ENCODE measurements around the gene ARL5B. TPM values are rescaled to one million over a fixed set of nuclear protein-coding genes. Genes with fewer than 3 reads are reported as not detected.

Gene ARL5B
- total RNA-seq, 1 donor, result 19.5 TPM

- DNase-seq (ENCODE audit: insufficient read length, low spot score, missing footprints), result peak; percentile 84
- H3K79me2 ChIP-seq (ENCODE audit: insufficient read depth, low read length), result peaks cover 23% of the 10 kb centered on the region
- peak within 1 kb of the TSS; percentile 80 for H3K27ac ChIP-seq (ENCODE audit: low read depth, low read length)
- TF ChIP-seq CTCF (IDR thresholded peaks at IDR 0.05; ENCODE audit: extremely low read depth, low read depth, low read length), result no peak
- H3K36me3 ChIP-seq (ENCODE audit: insufficient read depth, low read length), result no peaks in the 10 kb centered on the region
- H3K4me1 ChIP-seq (ENCODE audit: insufficient read depth, low read length), result peaks cover 13% of the 10 kb centered on the region
- H2AFZ ChIP-seq (ENCODE audit: low read length), result peak within 1 kb of the TSS; percentile 92
- H3K4me3 ChIP-seq (ENCODE audit: insufficient read depth, low read length), result peak within 1 kb of the TSS; percentile 84
- H3K27me3 ChIP-seq (ENCODE audit: insufficient read depth, low read length), result no peaks in the 10 kb centered on the region
- no peaks in the 10 kb centered on the region for H3K9me3 ChIP-seq (ENCODE audit: low read depth, low read length)
- H3K4me2 ChIP-seq (ENCODE audit: insufficient read depth, low read length), result peak within 1 kb of the TSS; percentile 95
- no peaks in the 10 kb centered on the region for H4K20me1 ChIP-seq (ENCODE audit: insufficient read depth, low read length)
These were observed 7.8 kb upstream of the ARL5B start, which contains the start of gene NSUN6 for GRCh38 chr10:18651324-18652007. NSUN6 (minus strand) TSS chr10:18651587; CDS start chr10:18651203, 384 bp downstream.

GRCh38 chr10:18653112-18653511 lies 6.1 kb upstream of the ARL5B start:
- no peak overlapping the region for H3K4me2 ChIP-seq (ENCODE audit: insufficient read depth, low read length)
- H3K27ac ChIP-seq (ENCODE audit: low read depth, low read length), result no peak overlapping the region
- DNase-seq (ENCODE audit: insufficient read length, low spot score, missing footprints), result no peak
- no peak overlapping the region for H3K4me3 ChIP-seq (ENCODE audit: insufficient read depth, low read length)
- H3K4me1 ChIP-seq (ENCODE audit: insufficient read depth, low read length), result peaks cover 13% of the 10 kb centered on the region
- H3K79me2 ChIP-seq (ENCODE audit: insufficient read depth, low read length), result peaks cover 23% of the 10 kb centered on the region
- TF ChIP-seq CTCF (IDR thresholded peaks at IDR 0.05; ENCODE audit: extremely low read depth, low read depth, low read length), result no peak
- no peaks in the 10 kb centered on the region for H3K27me3 ChIP-seq (ENCODE audit: insufficient read depth, low read length)
- H4K20me1 ChIP-seq (ENCODE audit: insufficient read depth, low read length), result no peaks in the 10 kb centered on the region
- no peaks in the 10 kb centered on the region for H3K36me3 ChIP-seq (ENCODE audit: insufficient read depth, low read length)
- no peaks in the 10 kb centered on the region for H3K9me3 ChIP-seq (ENCODE audit: low read depth, low read length)
- no peak overlapping the region for H2AFZ ChIP-seq (ENCODE audit: low read length)

- H4K20me1 ChIP-seq (ENCODE audit: insufficient read depth, low read length), result peaks cover 4% of the 10 kb centered on the region
- no peak overlapping the region for H3K4me2 ChIP-seq (ENCODE audit: insufficient read depth, low read length)
- no peak for DNase-seq (ENCODE audit: insufficient read length, low spot score, missing footprints)
- no peak overlapping the region for H3K27ac ChIP-seq (ENCODE audit: low read depth, low read length)
- H3K9me3 ChIP-seq (ENCODE audit: low read depth, low read length), result no peaks in the 10 kb centered on the region
- H3K4me3 ChIP-seq (ENCODE audit: insufficient read depth, low read length), result no peak overlapping the region
- no peaks in the 10 kb centered on the region for H3K27me3 ChIP-seq (ENCODE audit: insufficient read depth, low read length)
- no peak for TF ChIP-seq CTCF (IDR thresholded peaks at IDR 0.05; ENCODE audit: extremely low read depth, low read depth, low read length)
- H3K4me1 ChIP-seq (ENCODE audit: insufficient read depth, low read length), result peaks cover 11% of the 10 kb centered on the region
- no peak overlapping the region for H2AFZ ChIP-seq (ENCODE audit: low read length)
- no peaks in the 10 kb centered on the region for H3K36me3 ChIP-seq (ENCODE audit: insufficient read depth, low read length)
- H3K79me2 ChIP-seq (ENCODE audit: insufficient read depth, low read length), result peaks cover 28% of the 10 kb centered on the region
These were observed 2.5 kb upstream of the ARL5B start for GRCh38 chr10:18656724-18657123.

GRCh38 chr10:18658271-18659124 lies 733 bp upstream of the ARL5B start:
- Histone ChIP-seq H2AFZ (ENCODE audit: low read length) (peak overlapping the region; percentile 81), H3K27ac (ENCODE audit: low read depth, low read length) (peak overlapping the region; percentile 97), H3K27me3 (ENCODE audit: insufficient read depth, low read length) (no peaks in the 10 kb centered on the region), H3K4me2 (ENCODE audit: insufficient read depth, low read length) (peak overlapping the region; percentile 89), H3K36me3 (ENCODE audit: insufficient read depth, low read length) (no peaks in the 10 kb centered on the region), H3K79me2 (ENCODE audit: insufficient read depth, low read length) (peaks cover 45% of the 10 kb centered on the region), H3K4me1 (ENCODE audit: insufficient read depth, low read length) (peaks cover 10% of the 10 kb centered on the region), H3K4me3 (ENCODE audit: insufficient read depth, low read length) (peak overlapping the region; percentile 92), H3K9me3 (ENCODE audit: low read depth, low read length) (no peaks in the 10 kb centered on the region), H4K20me1 (ENCODE audit: insufficient read depth, low read length) (peaks cover 7% of the 10 kb centered on the region)
- TF ChIP-seq CTCF (IDR thresholded peaks at IDR 0.05; ENCODE audit: extremely low read depth, low read depth, low read length), result no peak
- DNase-seq (ENCODE audit: insufficient read length, low spot score, missing footprints), result no peak
